ENCODE measurements around the gene PARD3B.

The PARD3B gene

GRCh38 chr2:205590759-205591158 lies 1045.5 kb downstream of the PARD3B start:
- H3K27me3 ChIP-seq (ENCODE audit: low read length) = no peaks in the 10 kb centered on the region
- H3K4me3 ChIP-seq (ENCODE audit: insufficient read depth, low read length, poor library complexity, severe bottlenecking) = no peak overlapping the region
- TF ChIP-seq, protein P1, sequence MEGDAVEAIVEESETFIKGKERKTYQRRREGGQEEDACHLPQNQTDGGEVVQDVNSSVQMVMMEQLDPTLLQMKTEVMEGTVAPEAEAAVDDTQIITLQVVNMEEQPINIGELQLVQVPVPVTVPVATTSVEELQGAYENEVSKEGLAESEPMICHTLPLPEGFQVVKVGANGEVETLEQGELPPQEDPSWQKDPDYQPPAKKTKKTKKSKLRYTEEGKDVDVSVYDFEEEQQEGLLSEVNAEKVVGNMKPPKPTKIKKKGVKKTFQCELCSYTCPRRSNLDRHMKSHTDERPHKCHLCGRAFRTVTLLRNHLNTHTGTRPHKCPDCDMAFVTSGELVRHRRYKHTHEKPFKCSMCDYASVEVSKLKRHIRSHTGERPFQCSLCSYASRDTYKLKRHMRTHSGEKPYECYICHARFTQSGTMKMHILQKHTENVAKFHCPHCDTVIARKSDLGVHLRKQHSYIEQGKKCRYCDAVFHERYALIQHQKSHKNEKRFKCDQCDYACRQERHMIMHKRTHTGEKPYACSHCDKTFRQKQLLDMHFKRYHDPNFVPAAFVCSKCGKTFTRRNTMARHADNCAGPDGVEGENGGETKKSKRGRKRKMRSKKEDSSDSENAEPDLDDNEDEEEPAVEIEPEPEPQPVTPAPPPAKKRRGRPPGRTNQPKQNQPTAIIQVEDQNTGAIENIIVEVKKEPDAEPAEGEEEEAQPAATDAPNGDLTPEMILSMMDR (IDR thresholded peaks at IDR 0.05; ENCODE audit: insufficient read depth, low read length, poor library complexity, severe bottlenecking) = no peak
- TF ChIP-seq EZH2phosphoT487 (conservative IDR thresholded peaks at IDR 0.05; ENCODE audit: low read length) = no peak
- H3K4me2 ChIP-seq (ENCODE audit: low read depth, low read length, poor library complexity, severe bottlenecking) = no peak overlapping the region
- H3K9me3 ChIP-seq (ENCODE audit: insufficient read depth, low read length) = no peaks in the 10 kb centered on the region
- H3K9me2 ChIP-seq (replicated peaks; ENCODE audit: insufficient read depth, low read length) = no peaks in the 10 kb centered on the region
- H3F3A ChIP-seq (ENCODE audit: insufficient read depth) = no peaks in the 10 kb centered on the region
- H3K36me3 ChIP-seq (ENCODE audit: low read length) = no peaks in the 10 kb centered on the region
- no peaks in the 10 kb centered on the region for H4K20me1 ChIP-seq (ENCODE audit: low read depth, low read length)
- H3K9ac ChIP-seq (ENCODE audit: low read length) = no peak overlapping the region
- no peaks in the 10 kb centered on the region for H3K79me2 ChIP-seq (ENCODE audit: insufficient read depth, low read length)
- H3K27ac ChIP-seq (ENCODE audit: low read depth, low read length) = no peak overlapping the region
- H2AFZ ChIP-seq (ENCODE audit: low read depth, low read length, severe bottlenecking) = no peak overlapping the region

GRCh38 chr2:205593891-205594290 lies 1048.6 kb downstream of the PARD3B start:
- H3K4me3 ChIP-seq (ENCODE audit: insufficient read depth, low read length, poor library complexity, severe bottlenecking) = no peak overlapping the region
- H3K4me2 ChIP-seq (ENCODE audit: low read depth, low read length, poor library complexity, severe bottlenecking) = no peak overlapping the region
- no peak for TF ChIP-seq EZH2phosphoT487 (conservative IDR thresholded peaks at IDR 0.05; ENCODE audit: low read length)
- TF ChIP-seq, protein P1 (IDR thresholded peaks at IDR 0.05; ENCODE audit: insufficient read depth, low read length, poor library complexity, severe bottlenecking) = no peak
- no peak overlapping the region for H2AFZ ChIP-seq (ENCODE audit: low read depth, low read length, severe bottlenecking)
- H3F3A ChIP-seq (ENCODE audit: insufficient read depth) = no peaks in the 10 kb centered on the region
- no peaks in the 10 kb centered on the region for H3K79me2 ChIP-seq (ENCODE audit: insufficient read depth, low read length)
- no peaks in the 10 kb centered on the region for H3K9me3 ChIP-seq (ENCODE audit: insufficient read depth, low read length)
- H3K27ac ChIP-seq (ENCODE audit: low read depth, low read length) = no peak overlapping the region
- H3K27me3 ChIP-seq (ENCODE audit: low read length) = no peaks in the 10 kb centered on the region
- H3K36me3 ChIP-seq (ENCODE audit: low read length) = no peaks in the 10 kb centered on the region
- H4K20me1 ChIP-seq (ENCODE audit: low read depth, low read length) = no peaks in the 10 kb centered on the region
- H3K9me2 ChIP-seq (replicated peaks; ENCODE audit: insufficient read depth, low read length) = no peaks in the 10 kb centered on the region
- no peak overlapping the region for H3K9ac ChIP-seq (ENCODE audit: low read length)

DNA sequence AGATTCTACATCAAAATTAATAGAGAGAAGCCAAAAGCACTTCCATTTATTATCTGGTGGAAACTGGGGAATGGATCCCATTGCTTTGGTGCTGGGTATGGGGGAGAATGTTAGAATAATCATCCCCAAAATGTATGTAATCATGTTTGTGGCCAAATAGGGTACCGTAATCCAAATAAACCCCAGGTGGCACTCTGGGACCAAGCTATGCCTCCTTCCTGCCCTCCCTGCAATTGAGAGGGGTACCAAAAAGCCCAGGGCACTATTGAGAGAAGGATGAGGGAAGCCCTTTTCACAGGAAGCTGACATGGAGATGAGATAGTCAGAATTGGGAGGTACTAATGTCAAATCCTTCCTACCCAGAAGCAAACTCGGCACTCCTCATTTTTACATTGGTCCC lies 1051.3 kb downstream of the PARD3B start:
- Histone ChIP-seq H3K27me3 (ENCODE audit: low read length) (no peaks in the 10 kb centered on the region), H3F3A (ENCODE audit: insufficient read depth) (no peaks in the 10 kb centered on the region), H3K4me2 (ENCODE audit: low read depth, low read length, poor library complexity, severe bottlenecking) (no peak overlapping the region), H2AFZ (ENCODE audit: low read depth, low read length, severe bottlenecking) (no peak overlapping the region), H3K9me3 (ENCODE audit: insufficient read depth, low read length) (no peaks in the 10 kb centered on the region), H3K9ac (ENCODE audit: low read length) (no peak overlapping the region), H3K36me3 (ENCODE audit: low read length) (no peaks in the 10 kb centered on the region), H3K9me2 (replicated peaks; ENCODE audit: insufficient read depth, low read length) (no peaks in the 10 kb centered on the region), H4K20me1 (ENCODE audit: low read depth, low read length) (no peaks in the 10 kb centered on the region), H3K4me3 (ENCODE audit: insufficient read depth, low read length, poor library complexity, severe bottlenecking) (no peak overlapping the region), H3K27ac (ENCODE audit: low read depth, low read length) (no peak overlapping the region), H3K79me2 (ENCODE audit: insufficient read depth, low read length) (no peaks in the 10 kb centered on the region)
- no peak for TF ChIP-seq EZH2phosphoT487 (conservative IDR thresholded peaks at IDR 0.05; ENCODE audit: low read length)
- TF ChIP-seq, protein P1 (IDR thresholded peaks at IDR 0.05; ENCODE audit: insufficient read depth, low read length, poor library complexity, severe bottlenecking) = no peak

All from SU-DHL-6 (cell line).